ENCODE data around the gene PLXND1. TPM values are rescaled to one million over a fixed set of nuclear protein-coding genes. Genes with fewer than 3 reads are reported as not detected.

Gene PLXND1
- total RNA-seq, 3 donors from 2014 or later (not counting 1 experiment from before 2014, with no cell fraction given), result 135 to 214 (median 189) TPM

DNA sequence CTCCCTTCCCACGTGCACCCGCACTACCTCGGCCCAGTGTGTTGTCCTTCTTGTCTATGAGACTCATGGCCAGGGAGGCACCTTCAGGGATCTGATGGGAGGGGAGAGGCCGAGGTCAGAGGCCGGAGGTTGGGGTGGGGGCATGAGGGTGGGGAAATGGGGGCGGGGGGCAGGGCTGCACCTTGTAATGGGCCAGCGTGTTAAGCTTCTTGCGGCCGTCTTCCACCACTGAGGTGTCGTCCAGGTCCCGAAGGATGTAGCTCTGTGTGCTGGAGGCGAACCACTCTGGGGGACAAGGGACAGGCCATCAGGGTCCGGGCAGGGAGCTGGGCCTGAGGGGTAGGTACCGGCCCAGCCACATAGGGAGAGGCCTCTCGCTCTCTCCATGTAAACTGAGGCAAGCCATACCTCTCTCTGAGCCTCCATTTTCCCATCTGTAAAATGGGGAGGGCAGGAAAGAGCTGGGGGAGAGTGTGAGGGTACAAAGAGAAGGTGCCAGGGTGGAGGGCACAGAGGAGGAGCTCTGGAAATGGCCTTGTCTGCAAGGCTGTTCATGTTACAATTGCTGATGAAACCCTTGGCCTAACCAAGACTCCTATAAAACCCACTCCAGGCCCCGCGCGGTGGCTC lies 44.7 kb downstream of the PLXND1 start:
- H3K36me3 ChIP-seq (ENCODE audit: control insufficient read depth, insufficient read depth, low read length), result peaks cover 14% of the 10 kb centered on the region
- no peak overlapping the region for H3K27ac Mint-ChIP-seq
- H3K9me3 ChIP-seq (ENCODE audit: control insufficient read depth, insufficient read depth, low read length), result no peaks in the 10 kb centered on the region
- H3K4me3 ChIP-seq (ENCODE audit: low read length), result no peak overlapping the region
- no peak for ATAC-seq
- H3K4me1 ChIP-seq (ENCODE audit: control insufficient read depth, insufficient read depth, low read length), result peaks cover 47% of the 10 kb centered on the region
- no peaks in the 10 kb centered on the region for H3K36me3 Mint-ChIP-seq
- H3K9me3 Mint-ChIP-seq, result no peaks in the 10 kb centered on the region
- H3K27ac ChIP-seq (ENCODE audit: low read length), result no peak overlapping the region
- H3K27me3 Mint-ChIP-seq (ENCODE audit: low read depth in 2 of 2), result peaks cover 0 to 3% of the 10 kb centered on the region in 2 donors
- intact Hi-C loops (cut with micrococcal nuclease), result no loop called here
- 95% methylated on average over 16 of the region's 18 CpGs for WGBS (ENCODE audit: insufficient coverage)
- H3K4me3 Mint-ChIP-seq, result no peak overlapping the region
- DNase-seq, result no peak
- TF ChIP-seq, protein P1, sequence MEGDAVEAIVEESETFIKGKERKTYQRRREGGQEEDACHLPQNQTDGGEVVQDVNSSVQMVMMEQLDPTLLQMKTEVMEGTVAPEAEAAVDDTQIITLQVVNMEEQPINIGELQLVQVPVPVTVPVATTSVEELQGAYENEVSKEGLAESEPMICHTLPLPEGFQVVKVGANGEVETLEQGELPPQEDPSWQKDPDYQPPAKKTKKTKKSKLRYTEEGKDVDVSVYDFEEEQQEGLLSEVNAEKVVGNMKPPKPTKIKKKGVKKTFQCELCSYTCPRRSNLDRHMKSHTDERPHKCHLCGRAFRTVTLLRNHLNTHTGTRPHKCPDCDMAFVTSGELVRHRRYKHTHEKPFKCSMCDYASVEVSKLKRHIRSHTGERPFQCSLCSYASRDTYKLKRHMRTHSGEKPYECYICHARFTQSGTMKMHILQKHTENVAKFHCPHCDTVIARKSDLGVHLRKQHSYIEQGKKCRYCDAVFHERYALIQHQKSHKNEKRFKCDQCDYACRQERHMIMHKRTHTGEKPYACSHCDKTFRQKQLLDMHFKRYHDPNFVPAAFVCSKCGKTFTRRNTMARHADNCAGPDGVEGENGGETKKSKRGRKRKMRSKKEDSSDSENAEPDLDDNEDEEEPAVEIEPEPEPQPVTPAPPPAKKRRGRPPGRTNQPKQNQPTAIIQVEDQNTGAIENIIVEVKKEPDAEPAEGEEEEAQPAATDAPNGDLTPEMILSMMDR (IDR thresholded peaks at IDR 0.05), result no peak
- H3K27me3 ChIP-seq (ENCODE audit: control insufficient read depth, insufficient read depth, low read length), result no peaks in the 10 kb centered on the region
- peaks cover 28 to 46% of the 10 kb centered on the region in 2 donors for H3K4me1 Mint-ChIP-seq

DNA sequence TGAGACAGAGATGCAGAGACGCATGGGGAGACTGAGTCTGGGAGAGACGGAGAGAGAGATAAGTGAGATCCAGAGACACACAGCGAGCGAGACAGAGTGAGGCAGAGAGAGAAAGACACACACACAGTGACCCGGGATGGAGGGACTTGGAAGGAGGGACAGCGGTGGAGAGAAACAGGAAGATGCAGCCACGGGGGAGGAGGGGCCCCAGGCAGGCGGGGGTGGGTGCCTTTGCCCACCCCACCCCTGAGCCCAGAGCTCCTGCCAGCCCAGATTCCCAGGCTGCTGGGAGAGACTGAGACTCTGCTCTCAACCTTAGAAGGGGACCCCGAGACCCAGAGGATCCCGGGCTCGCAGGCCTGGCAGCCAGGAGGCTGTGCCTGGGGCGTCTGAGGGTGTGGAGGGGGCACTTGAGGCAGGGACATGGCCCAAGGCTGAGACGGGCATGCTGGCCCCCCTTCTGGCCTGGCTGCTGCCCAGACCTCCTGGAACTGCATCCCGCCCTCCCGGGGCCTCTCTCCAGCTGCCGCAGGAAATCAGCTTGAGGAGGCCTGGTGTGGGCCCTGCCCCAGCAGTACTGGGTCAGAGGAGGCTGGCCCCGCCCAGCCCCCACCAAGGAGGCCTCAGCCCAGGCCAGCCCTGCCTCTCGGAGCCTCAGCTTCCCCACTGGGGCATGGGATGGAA lies 45.4 kb downstream of the PLXND1 start:
- H3K9me3 Mint-ChIP-seq, result no peaks in the 10 kb centered on the region
- intact Hi-C loops (cut with micrococcal nuclease), result no loop called here
- WGBS (ENCODE audit: insufficient coverage), result 77% methylated on average over 18 of the region's 18 CpGs

DNA sequence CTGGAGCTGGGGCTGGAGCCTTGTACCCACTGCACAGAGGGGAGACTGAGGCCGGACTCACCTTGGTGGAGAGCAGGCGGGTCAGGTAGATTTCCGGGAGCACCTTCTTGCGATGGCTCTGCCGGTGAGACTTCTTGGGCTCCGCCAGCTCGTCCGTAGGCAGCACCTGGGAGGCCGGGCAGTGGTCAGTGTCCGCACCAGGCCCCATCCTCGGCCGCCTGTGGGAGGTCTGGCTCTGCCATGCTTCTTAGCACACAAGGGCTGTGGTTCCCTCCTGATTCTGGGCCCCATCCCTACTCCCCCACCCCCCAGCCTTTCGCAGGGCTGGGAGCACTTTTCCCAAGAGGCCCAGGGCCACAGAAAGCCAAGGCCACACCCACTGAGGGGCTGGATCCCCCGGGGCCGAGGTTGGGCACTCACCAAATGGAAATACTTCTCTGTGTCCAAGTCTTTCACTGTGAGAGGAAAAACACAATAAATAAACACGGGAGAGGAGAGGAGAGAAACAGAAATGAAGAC lies 46.1 kb downstream of the PLXND1 start:
- Histone ChIP-seq H3K27ac (ENCODE audit: low read length) (no peak overlapping the region), H3K4me1 (ENCODE audit: control insufficient read depth, insufficient read depth, low read length) (peaks cover 50% of the 10 kb centered on the region), H3K36me3 (ENCODE audit: control insufficient read depth, insufficient read depth, low read length) (peaks cover 19% of the 10 kb centered on the region), H3K27me3 (ENCODE audit: control insufficient read depth, insufficient read depth, low read length) (no peaks in the 10 kb centered on the region), H3K9me3 (ENCODE audit: control insufficient read depth, insufficient read depth, low read length) (no peaks in the 10 kb centered on the region), H3K4me3 (ENCODE audit: low read length) (no peak overlapping the region)
- TF ChIP-seq, protein P1 (IDR thresholded peaks at IDR 0.05), result no peak
- Mint-ChIP-seq H3K27ac (peak overlapping the region in 1 of 2 donors; percentile 1), H3K36me3 (no peaks in the 10 kb centered on the region), H3K4me1 (peaks cover 21 to 39% of the 10 kb centered on the region in 2 donors), H3K27me3 (ENCODE audit: low read depth in 2 of 2) (peaks cover 0 to 3% of the 10 kb centered on the region in 2 donors), H3K4me3 (no peak overlapping the region), H3K9me3 (no peaks in the 10 kb centered on the region)
- intact Hi-C loops (cut with micrococcal nuclease), result no loop called here
- no peak for ATAC-seq
- DNase-seq, result no peak
- 81% methylated on average over 16 of the region's 16 CpGs for WGBS (ENCODE audit: insufficient coverage)

More for the DNA sequence above, 45.4 kb downstream of the PLXND1 start:
- Histone ChIP-seq H3K9me3 (ENCODE audit: control insufficient read depth, insufficient read depth, low read length) (no peaks in the 10 kb centered on the region), H3K27me3 (ENCODE audit: control insufficient read depth, insufficient read depth, low read length) (no peaks in the 10 kb centered on the region), H3K4me3 (ENCODE audit: low read length) (no peak overlapping the region), H3K4me1 (ENCODE audit: control insufficient read depth, insufficient read depth, low read length) (peaks cover 47% of the 10 kb centered on the region), H3K36me3 (ENCODE audit: control insufficient read depth, insufficient read depth, low read length) (peaks cover 19% of the 10 kb centered on the region), H3K27ac (ENCODE audit: low read length) (no peak overlapping the region)
- TF ChIP-seq, protein P1 (IDR thresholded peaks at IDR 0.05), result no peak
- H3K36me3 Mint-ChIP-seq, result no peaks in the 10 kb centered on the region
- peak overlapping the region in 1 of 2 donors; percentile 1 for H3K27ac Mint-ChIP-seq
- H3K4me1 Mint-ChIP-seq, result peaks cover 21 to 39% of the 10 kb centered on the region in 2 donors
- no peak overlapping the region for H3K4me3 Mint-ChIP-seq
- H3K27me3 Mint-ChIP-seq (ENCODE audit: low read depth in 2 of 2), result peaks cover 0 to 3% of the 10 kb centered on the region in 2 donors
- no peak for ATAC-seq
- no peak for DNase-seq
